ENCODE data around the gene PIGH. TPM values are rescaled to one million over a fixed set of nuclear protein-coding genes. Genes with fewer than 3 reads are reported as not detected.

The PIGH gene, protein sequence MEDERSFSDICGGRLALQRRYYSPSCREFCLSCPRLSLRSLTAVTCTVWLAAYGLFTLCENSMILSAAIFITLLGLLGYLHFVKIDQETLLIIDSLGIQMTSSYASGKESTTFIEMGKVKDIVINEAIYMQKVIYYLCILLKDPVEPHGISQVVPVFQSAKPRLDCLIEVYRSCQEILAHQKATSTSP
- 76.5 and 112 TPM in 2 replicates for total RNA-seq (2014; rRNA removed; shearing (Covaris generic); ENCODE audit: low replicate concordance)

- H3K79me2 ChIP-seq (ENCODE audit: low read length) = peaks cover 47% of the 10 kb centered on the region
- no peaks in the 10 kb centered on the region for H3K36me3 ChIP-seq (ENCODE audit: insufficient read depth, low read length)
- H3K27me3 ChIP-seq (ENCODE audit: low read length) = no peaks in the 10 kb centered on the region
- DNase-seq = peak; percentile 99
- no peak within 1 kb of the TSS; the same call in 1 of the 2 replicates for H3K27ac ChIP-seq (ENCODE audit: low read length)
- H3K9me2 ChIP-seq (replicated peaks; ENCODE audit: insufficient read depth, low read length) = no peaks in the 10 kb centered on the region
- H2AFZ ChIP-seq (ENCODE audit: low read length) = peak within 1 kb of the TSS; percentile 80; the same call in 1 of the 2 replicates
- peak within 1 kb of the TSS; percentile 82 for H3K4me2 ChIP-seq (ENCODE audit: low read depth, low read length, poor library complexity, severe bottlenecking)
- peaks cover 38% of the 10 kb centered on the region for H3K4me1 ChIP-seq (ENCODE audit: low read length)
- no peaks in the 10 kb centered on the region for H4K20me1 ChIP-seq (ENCODE audit: insufficient read depth, low read depth, low read length)
- H3K9me3 ChIP-seq (ENCODE audit: low read length) = no peaks in the 10 kb centered on the region
- H3K9ac ChIP-seq (ENCODE audit: low read length) = peak within 1 kb of the TSS; percentile 82
- H3K4me3 ChIP-seq (ENCODE audit: low read length) = peak within 1 kb of the TSS; percentile 86
Measured at GRCh38 chr14:67599698-67600561, at the start of gene PIGH. Gene PIGH, minus strand, starts transcription at chr14:67600268. Its CDS starts 65 bp downstream, at chr14:67600203.

GRCh38 chr14:67646131-67646530 is 46.1 kb upstream of the PIGH start:
- no peaks in the 10 kb centered on the region for H4K20me1 ChIP-seq (ENCODE audit: insufficient read depth, low read depth, low read length)
- no peak overlapping the region for H3K4me2 ChIP-seq (ENCODE audit: low read depth, low read length, poor library complexity, severe bottlenecking)
- H3K79me2 ChIP-seq (ENCODE audit: low read length) = no peaks in the 10 kb centered on the region
- H2AFZ ChIP-seq (ENCODE audit: low read length) = no peak overlapping the region
- H3K36me3 ChIP-seq (ENCODE audit: insufficient read depth, low read length) = peaks cover 43% of the 10 kb centered on the region
- no peaks in the 10 kb centered on the region for H3K9me3 ChIP-seq (ENCODE audit: low read length)
- H3K9ac ChIP-seq (ENCODE audit: low read length) = no peak overlapping the region
- no peak overlapping the region for H3K4me3 ChIP-seq (ENCODE audit: low read length)
- no peaks in the 10 kb centered on the region for H3K4me1 ChIP-seq (ENCODE audit: low read length)
- no peaks in the 10 kb centered on the region for H3K9me2 ChIP-seq (replicated peaks; ENCODE audit: insufficient read depth, low read length)
- H3K27ac ChIP-seq (ENCODE audit: low read length) = no peak overlapping the region
- DNase-seq = no peak
- no peaks in the 10 kb centered on the region for H3K27me3 ChIP-seq (ENCODE audit: low read length)

DNA sequence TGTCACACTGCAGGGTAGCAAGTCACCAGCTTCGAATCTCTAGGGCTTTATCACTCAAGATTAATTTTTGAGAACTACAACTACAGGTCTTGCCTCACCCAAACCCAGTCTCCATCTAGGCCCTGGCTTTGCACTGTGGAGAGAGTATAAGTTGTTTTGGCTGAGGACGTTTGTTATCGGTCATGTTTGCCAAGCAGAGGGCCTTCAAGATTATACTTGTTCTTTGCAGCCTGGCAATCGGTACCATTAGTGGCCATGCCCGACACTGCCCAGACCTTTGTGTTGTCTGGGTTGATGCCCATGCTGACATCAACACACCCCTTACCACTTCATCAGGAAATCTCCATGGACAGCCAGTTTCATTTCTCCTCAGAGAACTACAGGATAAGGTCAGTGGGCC is 45.3 kb upstream of the PIGH start:
- Histone ChIP-seq H3K79me2 (ENCODE audit: low read length) (no peaks in the 10 kb centered on the region), H3K9me3 (ENCODE audit: low read length) (no peaks in the 10 kb centered on the region), H3K9me2 (replicated peaks; ENCODE audit: insufficient read depth, low read length) (no peaks in the 10 kb centered on the region), H3K4me3 (ENCODE audit: low read length) (no peak overlapping the region), H3K4me1 (ENCODE audit: low read length) (no peaks in the 10 kb centered on the region), H3K27ac (ENCODE audit: low read length) (no peak overlapping the region), H4K20me1 (ENCODE audit: insufficient read depth, low read depth, low read length) (no peaks in the 10 kb centered on the region), H3K4me2 (ENCODE audit: low read depth, low read length, poor library complexity, severe bottlenecking) (no peak overlapping the region), H3K36me3 (ENCODE audit: insufficient read depth, low read length) (peaks cover 35% of the 10 kb centered on the region; the same call in 1 of the 2 replicates), H3K9ac (ENCODE audit: low read length) (no peak overlapping the region), H3K27me3 (ENCODE audit: low read length) (no peaks in the 10 kb centered on the region), H2AFZ (ENCODE audit: low read length) (no peak overlapping the region)
- no peak for DNase-seq

- no peaks in the 10 kb centered on the region for H3K9me3 ChIP-seq (ENCODE audit: low read length)
- H3K9ac ChIP-seq (ENCODE audit: low read length) = no peak overlapping the region
- no peaks in the 10 kb centered on the region for H3K4me1 ChIP-seq (ENCODE audit: low read length)
- H3K27ac ChIP-seq (ENCODE audit: low read length) = no peak overlapping the region
- H3K4me3 ChIP-seq (ENCODE audit: low read length) = no peak overlapping the region
- H3K27me3 ChIP-seq (ENCODE audit: low read length) = no peaks in the 10 kb centered on the region
- no peak overlapping the region for H2AFZ ChIP-seq (ENCODE audit: low read length)
- no peaks in the 10 kb centered on the region for H3K79me2 ChIP-seq (ENCODE audit: low read length)
- DNase-seq = no peak
- H3K9me2 ChIP-seq (replicated peaks; ENCODE audit: insufficient read depth, low read length) = no peaks in the 10 kb centered on the region
- peaks cover 26% of the 10 kb centered on the region; the same call in 1 of the 2 replicates for H3K36me3 ChIP-seq (ENCODE audit: insufficient read depth, low read length)
- H3K4me2 ChIP-seq (ENCODE audit: low read depth, low read length, poor library complexity, severe bottlenecking) = no peak overlapping the region
- H4K20me1 ChIP-seq (ENCODE audit: insufficient read depth, low read depth, low read length) = no peaks in the 10 kb centered on the region
Measured at GRCh38 chr14:67644428-67644827, 44.4 kb upstream of the PIGH start.

- peaks cover 21% of the 10 kb centered on the region; the same call in 1 of the 2 replicates for H3K36me3 ChIP-seq (ENCODE audit: insufficient read depth, low read length)
- no peaks in the 10 kb centered on the region for H3K9me2 ChIP-seq (replicated peaks; ENCODE audit: insufficient read depth, low read length)
- DNase-seq = no peak
- no peaks in the 10 kb centered on the region for H3K9me3 ChIP-seq (ENCODE audit: low read length)
- H3K27me3 ChIP-seq (ENCODE audit: low read length) = no peaks in the 10 kb centered on the region
- H3K27ac ChIP-seq (ENCODE audit: low read length) = no peak overlapping the region
- H2AFZ ChIP-seq (ENCODE audit: low read length) = no peak overlapping the region
- no peaks in the 10 kb centered on the region for H4K20me1 ChIP-seq (ENCODE audit: insufficient read depth, low read depth, low read length)
- H3K9ac ChIP-seq (ENCODE audit: low read length) = no peak overlapping the region
- H3K4me2 ChIP-seq (ENCODE audit: low read depth, low read length, poor library complexity, severe bottlenecking) = no peak overlapping the region
- H3K4me1 ChIP-seq (ENCODE audit: low read length) = no peaks in the 10 kb centered on the region
- H3K4me3 ChIP-seq (ENCODE audit: low read length) = no peak overlapping the region
- H3K79me2 ChIP-seq (ENCODE audit: low read length) = no peaks in the 10 kb centered on the region
Measured at GRCh38 chr14:67643713-67644112, 43.6 kb upstream of the PIGH start.

- no peaks in the 10 kb centered on the region for H3K9me2 ChIP-seq (replicated peaks; ENCODE audit: insufficient read depth, low read length)
- DNase-seq = no peak
- H4K20me1 ChIP-seq (ENCODE audit: insufficient read depth, low read depth, low read length) = no peaks in the 10 kb centered on the region
- H2AFZ ChIP-seq (ENCODE audit: low read length) = no peak overlapping the region
- no peak overlapping the region for H3K4me2 ChIP-seq (ENCODE audit: low read depth, low read length, poor library complexity, severe bottlenecking)
- H3K9me3 ChIP-seq (ENCODE audit: low read length) = no peaks in the 10 kb centered on the region
- no peaks in the 10 kb centered on the region for H3K79me2 ChIP-seq (ENCODE audit: low read length)
- H3K27ac ChIP-seq (ENCODE audit: low read length) = no peak overlapping the region
- peaks cover 9% of the 10 kb centered on the region; the same call in 1 of the 2 replicates for H3K36me3 ChIP-seq (ENCODE audit: insufficient read depth, low read length)
- no peaks in the 10 kb centered on the region for H3K27me3 ChIP-seq (ENCODE audit: low read length)
- no peak overlapping the region for H3K9ac ChIP-seq (ENCODE audit: low read length)
- no peak overlapping the region for H3K4me3 ChIP-seq (ENCODE audit: low read length)
- no peaks in the 10 kb centered on the region for H3K4me1 ChIP-seq (ENCODE audit: low read length)
Measured at GRCh38 chr14:67641902-67642749, 42.1 kb upstream of the PIGH start.

DNA sequence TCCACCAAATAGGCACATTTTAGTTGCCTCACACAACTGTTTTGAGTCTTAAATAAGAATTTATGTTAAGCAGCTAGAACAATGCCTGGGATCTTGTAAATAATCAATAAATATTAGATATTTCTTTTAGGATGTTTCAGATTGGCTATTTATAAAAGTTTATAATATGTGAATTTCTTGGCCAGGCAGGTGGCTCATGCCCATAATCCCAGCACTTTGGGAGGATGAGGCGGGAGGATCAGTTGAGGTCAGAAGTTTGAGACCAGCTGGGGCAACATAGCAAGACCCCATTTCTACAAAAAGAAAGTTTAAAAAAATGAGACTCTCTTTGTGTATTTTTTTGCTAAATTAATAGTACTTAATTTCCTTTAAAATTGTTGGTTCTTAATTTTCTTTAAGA is 41.4 kb upstream of the PIGH start:
- no peak overlapping the region for H3K4me2 ChIP-seq (ENCODE audit: low read depth, low read length, poor library complexity, severe bottlenecking)

More for the DNA sequence above, 41.4 kb upstream of the PIGH start:
- Histone ChIP-seq H4K20me1 (ENCODE audit: insufficient read depth, low read depth, low read length) (no peaks in the 10 kb centered on the region), H3K9me3 (ENCODE audit: low read length) (no peaks in the 10 kb centered on the region), H3K27me3 (ENCODE audit: low read length) (no peaks in the 10 kb centered on the region), H3K9ac (ENCODE audit: low read length) (no peak overlapping the region), H3K79me2 (ENCODE audit: low read length) (no peaks in the 10 kb centered on the region), H3K27ac (ENCODE audit: low read length) (no peak overlapping the region), H3K4me1 (ENCODE audit: low read length) (no peaks in the 10 kb centered on the region), H3K4me3 (ENCODE audit: low read length) (no peak overlapping the region), H2AFZ (ENCODE audit: low read length) (no peak overlapping the region), H3K9me2 (replicated peaks; ENCODE audit: insufficient read depth, low read length) (no peaks in the 10 kb centered on the region), H3K36me3 (ENCODE audit: insufficient read depth, low read length) (peaks cover 6% of the 10 kb centered on the region; the same call in 1 of the 2 replicates)
- no peak for DNase-seq

Measured in Karpas-422 (cell line).